Myocyte (in vitro differentiated cells): ENCODE measurements around the gene LRRC17. TPM values are rescaled to one million over a fixed set of nuclear protein-coding genes. Genes with fewer than 3 reads are reported as not detected.

ENCODE experiments used
- DNase-seq: peaks from one replicate; pipeline ENCODE4 v3.0.0-alpha.2; 2012; ENCODE audit warnings: low read depth
- total RNA-seq: library from RNA; depleted of rRNA; stranded (reverse); fragments of >200 nt; gene quantifications from 2 replicates; pipeline ENCODE4 v1.2.3, GENCODE V29; 2014

LRRC17 gene
- total RNA-seq, 1 donor from 2014 or later: 533 TPM

- DNase-seq: no peak
Observed at GRCh38 chr7:102983602-102984001, 70.8 kb downstream of the LRRC17 start.

GRCh38 chr7:102985176-102985783 is 72.5 kb downstream of the LRRC17 start:
- DNase-seq: no peak

- no peak for DNase-seq
Observed at GRCh38 chr7:102988088-102988487, 75.3 kb downstream of the LRRC17 start.

- no peak for DNase-seq
Observed at GRCh38 chr7:102988631-102989560, 76.1 kb downstream of the LRRC17 start.

GRCh38 chr7:102990642-102991041 is 77.8 kb downstream of the LRRC17 start:
- no peak for DNase-seq

- no peak for DNase-seq
Observed at GRCh38 chr7:102991077-102991539, 78.3 kb downstream of the LRRC17 start.

- peak; percentile 22 for DNase-seq
Observed at GRCh38 chr7:102991540-102992214, 78.9 kb downstream of the LRRC17 start.

- no peak for DNase-seq
Observed at GRCh38 chr7:102992509-102992937, 79.7 kb downstream of the LRRC17 start.

GRCh38 chr7:102992938-102993717 is 80.3 kb downstream of the LRRC17 start:
- peak; percentile 67 for DNase-seq

- DNase-seq: no peak
Observed at GRCh38 chr7:102993718-102994029, 80.9 kb downstream of the LRRC17 start.

- DNase-seq: no peak
Observed at GRCh38 chr7:102994567-102994966, 81.8 kb downstream of the LRRC17 start.

Other genes starting within 250 kb of the LRRC17 start
- gene POLR2J2, start 241.3 kb upstream of the LRRC17 start, total RNA-seq: 4.1 and 4.5 TPM in 2 replicates
- 7.7 and 9.8 TPM in 2 replicates for gene FAM185A, start 164.0 kb upstream of the LRRC17 start, total RNA-seq
- 0.42 and 0.67 TPM in 2 replicates for gene FBXL13, start 161.8 kb downstream of the LRRC17 start, total RNA-seq
- gene ARMC10, start 162.1 kb downstream of the LRRC17 start, total RNA-seq: 42.5 and 46.7 TPM in 2 replicates
- 8.6 and 10.0 TPM in 2 replicates for gene NAPEPLD, start 236.1 kb downstream of the LRRC17 start, total RNA-seq